GM12891 (cell line): ENCODE data around the gene CUBN.

Experiments
- DNase-seq: peaks from one replicate; pipeline ENCODE4 v3.0.0; 2011; ENCODE audit warnings: low spot score; ENCODE audit not compliant: insufficient read length
- FAIRE-seq: peaks from 2 replicates; lab custom pipeline; 2011; peaks lifted over from hg19 to GRCh38; lab: Jason Lieb, UNC
- PAX5 ChIP-seq: IDR thresholded peaks from 2 replicates; pipeline ENCODE4 v1.6.1; 2011; ENCODE audit warnings: low read length, moderate library complexity, mild to moderate bottlenecking; ENCODE audit not compliant: insufficient read depth, severe bottlenecking
- POLR2A ChIP-seq: IDR thresholded peaks from 2 replicates; pipeline ENCODE4 v1.6.1; 2011; ENCODE audit warnings: low read depth, low read length, control low read depth
- POLR2AphosphoS5 ChIP-seq: IDR thresholded peaks from 2 replicates; pipeline ENCODE4 v1.6.1; 2011; ENCODE audit warnings: low read depth, low read length, control low read depth
- POU2F2 ChIP-seq: IDR thresholded peaks from 2 replicates; pipeline ENCODE4 v1.6.1; 2011; ENCODE audit warnings: low read depth, mild to moderate bottlenecking, control low read depth, low read length, moderate library complexity
- SPI1 ChIP-seq: IDR thresholded peaks from 2 replicates; pipeline ENCODE4 v1.6.1; 2011; ENCODE audit warnings: low read depth, low read length, control low read depth
- TAF1 ChIP-seq: IDR thresholded peaks from 2 replicates; pipeline ENCODE4 v1.6.1; 2011; ENCODE audit warnings: low read depth, low read length, control low read depth

CUBN gene

DNA sequence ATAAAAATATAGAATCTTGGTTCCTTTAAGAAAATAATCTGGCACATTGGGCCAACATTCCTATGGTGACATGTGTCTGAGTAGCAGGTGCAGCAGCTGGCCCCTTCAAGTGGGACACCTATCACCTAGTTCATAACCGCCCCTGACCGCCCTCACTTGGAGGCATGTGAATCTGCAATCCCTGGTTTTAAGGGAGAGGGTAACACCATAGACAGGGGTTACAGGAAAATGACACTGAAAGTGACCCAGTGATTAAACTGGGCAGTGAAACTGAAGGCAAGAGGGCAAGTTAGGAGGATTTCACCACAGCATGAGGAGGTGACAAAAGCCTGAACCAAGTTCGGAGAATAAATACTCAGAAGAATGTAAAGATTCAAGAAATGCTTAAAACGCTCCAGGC, 313.4 kb downstream of the CUBN start:
- no peak for DNase-seq
- TF ChIP-seq POU2F2 (no peak), POLR2A (no peak), PAX5 (no peak), SPI1 (no peak), POLR2AphosphoS5 (no peak), TAF1 (no peak)
- no peak for FAIRE-seq

DNA sequence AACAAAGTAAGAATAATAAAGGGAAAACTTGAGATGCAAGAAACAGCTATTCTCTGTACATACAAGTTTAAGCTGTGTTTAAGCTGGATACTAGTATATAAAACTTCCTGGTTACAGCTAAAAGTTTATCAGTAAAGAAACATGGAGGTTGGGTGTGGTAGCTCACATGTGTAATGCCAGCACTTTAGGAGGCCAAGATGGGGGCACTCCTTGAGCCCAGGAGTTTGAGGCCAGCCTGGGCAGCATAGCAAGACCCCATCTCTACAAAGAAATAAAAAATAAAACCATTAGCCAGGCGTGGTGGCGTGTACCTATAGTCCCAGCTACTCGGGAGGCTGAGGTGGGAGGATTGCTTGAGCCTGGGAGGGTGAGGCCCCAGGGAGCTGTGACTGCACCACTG, 315.6 kb downstream of the CUBN start:
- FAIRE-seq: no peak
- no peak for DNase-seq

DNA sequence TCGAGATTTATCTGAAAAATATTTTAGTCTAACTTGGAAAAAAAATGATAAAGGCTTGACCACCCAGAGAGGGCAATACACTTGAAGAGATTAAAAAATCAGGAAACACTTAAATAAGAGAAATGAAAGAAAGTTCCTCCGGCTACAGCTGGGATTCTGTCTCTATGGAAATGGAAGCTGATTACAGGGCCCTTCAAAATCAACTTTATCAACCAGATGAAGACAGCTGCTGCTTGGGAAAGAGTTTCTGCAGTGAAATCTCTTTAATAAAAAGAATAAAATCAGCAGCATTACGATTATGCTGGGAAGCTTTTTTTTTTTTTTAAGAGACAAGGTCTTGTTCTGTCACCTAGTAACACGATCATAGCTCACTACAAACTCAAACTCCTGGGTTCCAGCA, 316.9 kb downstream of the CUBN start:
- DNase-seq: no peak
- TF ChIP-seq POLR2AphosphoS5 (no peak), POLR2A (no peak), TAF1 (no peak), SPI1 (no peak), POU2F2 (no peak), PAX5 (no peak)
- FAIRE-seq: no peak

More for the DNA sequence above, 315.6 kb downstream of the CUBN start:
- TF ChIP-seq POLR2A: no peak
- TF ChIP-seq PAX5: no peak
- TF ChIP-seq SPI1: no peak
- no peak for TF ChIP-seq POU2F2
- no peak for TF ChIP-seq TAF1
- no peak for TF ChIP-seq POLR2AphosphoS5

DNA sequence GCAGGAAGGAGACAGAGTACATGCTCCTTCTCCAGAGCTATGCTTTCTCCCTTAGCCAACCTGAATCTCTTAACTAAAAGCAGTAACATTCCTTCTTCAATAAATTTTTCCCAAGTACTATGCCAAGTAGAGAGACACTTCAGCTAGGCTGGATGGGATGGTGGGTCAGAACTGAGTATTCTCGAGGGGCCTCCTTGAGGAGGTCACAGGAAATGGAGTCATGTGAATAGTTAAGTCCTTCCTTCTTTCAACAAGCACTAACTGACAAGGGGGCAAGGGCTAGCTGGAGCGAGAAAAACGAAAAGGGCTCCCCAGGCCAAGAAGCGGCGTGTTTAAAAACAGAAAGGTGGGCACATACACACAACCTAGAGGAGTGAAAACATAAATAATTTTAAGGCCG, 317.8 kb downstream of the CUBN start:
- DNase-seq (no peak), FAIRE-seq (no peak)
- TF ChIP-seq TAF1 (no peak), POLR2A (no peak), POU2F2 (no peak), PAX5 (no peak), POLR2AphosphoS5 (no peak), SPI1 (no peak)

DNA sequence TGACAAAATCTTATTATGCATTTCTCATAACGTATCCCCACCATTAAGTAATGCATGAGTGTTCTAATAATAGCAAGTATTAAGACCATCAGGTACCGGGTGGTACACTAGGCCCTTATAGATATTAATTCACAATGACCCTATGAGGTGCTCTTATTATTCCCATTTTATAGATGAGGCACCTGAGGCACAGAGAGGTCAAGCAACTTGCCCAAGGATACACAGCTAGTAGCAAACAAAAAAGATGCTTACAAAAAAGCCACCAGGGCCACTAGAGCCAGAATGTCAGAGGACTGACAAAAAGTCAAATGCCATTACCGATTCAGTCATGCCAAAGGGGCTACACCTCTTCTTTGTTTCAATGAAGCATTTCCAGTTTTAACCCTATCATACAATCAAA, 318.3 kb downstream of the CUBN start:
- DNase-seq (no peak), FAIRE-seq (no peak)
- TF ChIP-seq POU2F2 (no peak), TAF1 (no peak), SPI1 (no peak), PAX5 (no peak), POLR2A (no peak), POLR2AphosphoS5 (no peak)

DNA sequence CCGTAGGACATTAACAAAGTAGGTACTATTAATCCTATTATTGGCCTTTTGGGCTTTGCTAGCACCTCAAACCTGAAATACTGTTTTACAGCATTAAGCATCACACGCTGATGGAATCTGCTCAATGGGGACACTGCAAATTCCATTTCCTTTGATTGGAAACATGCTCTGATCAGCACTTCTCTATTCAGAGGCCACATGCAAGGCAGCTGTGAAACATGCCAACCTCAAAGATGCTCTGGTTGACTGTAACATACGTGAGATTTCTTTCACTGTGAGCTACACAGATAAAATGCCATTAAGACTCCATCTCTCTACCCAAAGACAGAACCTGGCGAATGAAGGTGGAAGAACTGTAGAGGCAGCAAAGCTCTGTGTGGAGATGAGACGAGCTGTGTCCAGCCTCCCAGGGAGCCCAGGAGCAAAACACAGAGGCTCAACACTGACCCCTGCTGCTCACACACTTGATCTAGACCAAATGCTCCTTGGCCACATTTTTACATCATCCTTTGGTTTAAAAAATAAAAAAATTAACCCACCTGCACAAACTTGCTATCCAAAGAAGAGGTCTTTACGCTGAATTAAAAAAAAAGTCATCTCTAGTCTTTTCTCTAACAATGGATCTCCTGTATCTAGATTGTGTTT, 320.4 kb downstream of the CUBN start:
- peak; percentile 23 for DNase-seq
- TF ChIP-seq POLR2AphosphoS5 (no peak), SPI1 (peak; percentile 57)

DNA sequence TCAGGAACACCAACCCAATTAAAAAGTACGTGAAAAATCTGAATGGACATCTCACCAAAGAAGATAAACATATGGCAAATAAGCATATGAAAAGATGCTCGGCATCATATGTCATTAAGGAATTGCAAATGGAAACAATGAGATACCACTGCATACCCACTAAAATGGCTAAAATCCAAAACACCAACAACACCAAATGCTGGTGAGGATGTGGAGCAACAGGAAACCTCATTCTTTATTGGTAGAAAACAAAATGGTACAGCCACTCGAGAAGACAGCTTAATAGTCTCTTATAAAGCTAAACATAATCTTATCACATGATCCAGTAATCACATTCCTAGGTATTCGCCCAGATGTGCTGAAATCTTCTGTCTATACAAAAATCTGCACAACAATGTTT, 325.5 kb downstream of the CUBN start:
- DNase-seq: no peak
- TF ChIP-seq POLR2AphosphoS5 (no peak), TAF1 (no peak), POU2F2 (no peak), PAX5 (no peak), POLR2A (no peak), SPI1 (no peak)
- no peak for FAIRE-seq

More for the DNA sequence above, 320.4 kb downstream of the CUBN start:
- FAIRE-seq: no peak

DNA sequence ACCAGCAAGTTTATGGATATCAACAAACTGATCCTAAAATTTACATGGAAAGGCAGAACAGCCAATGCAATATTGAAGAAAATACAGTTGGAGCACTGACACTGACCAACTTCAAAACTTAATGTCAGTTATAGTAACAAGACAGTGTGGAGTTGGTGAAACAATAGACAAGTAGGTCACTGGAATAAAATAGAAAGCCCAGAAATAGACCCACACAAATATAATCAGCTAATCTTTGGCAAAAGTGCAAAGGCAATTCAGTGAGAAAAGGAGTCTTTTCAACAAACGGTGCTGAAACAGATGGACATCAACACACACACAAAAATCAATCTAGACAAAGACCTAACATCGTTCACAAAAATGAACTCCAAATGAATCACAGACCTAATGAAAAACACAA, 326.1 kb downstream of the CUBN start:
- TF ChIP-seq POLR2A: no peak
- TF ChIP-seq TAF1: no peak
- no peak for TF ChIP-seq POLR2AphosphoS5
- no peak for TF ChIP-seq SPI1
- no peak for TF ChIP-seq POU2F2
- TF ChIP-seq PAX5: no peak
- DNase-seq: no peak
- no peak for FAIRE-seq

DNA sequence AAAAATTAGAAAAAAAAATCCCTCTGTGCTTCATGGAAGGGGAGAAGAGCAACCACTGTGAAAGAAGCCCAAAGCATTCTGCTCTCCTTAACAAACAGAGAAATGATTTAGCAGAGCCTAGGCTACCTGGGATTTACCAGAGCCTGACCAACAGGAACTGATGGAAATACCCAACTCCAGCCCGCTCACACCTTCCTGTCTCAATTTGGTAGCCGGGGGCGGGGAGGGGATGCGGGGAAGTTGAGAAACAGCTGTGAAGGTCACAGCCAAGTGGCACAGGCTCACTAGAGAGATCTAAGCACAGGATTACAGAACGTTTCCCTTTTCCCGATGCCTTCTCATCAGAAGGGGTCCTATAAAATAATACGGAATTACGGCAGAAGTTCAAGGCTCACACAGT, 330.0 kb downstream of the CUBN start:
- FAIRE-seq: peak; percentile 65
- TF ChIP-seq SPI1 (0 out of 2 replicates have a peak, but pooled peaks have one; percentile 19), TAF1 (0 out of 2 replicates have a peak, but pooled peaks have one; percentile 9), POLR2AphosphoS5 (no peak)

DNA sequence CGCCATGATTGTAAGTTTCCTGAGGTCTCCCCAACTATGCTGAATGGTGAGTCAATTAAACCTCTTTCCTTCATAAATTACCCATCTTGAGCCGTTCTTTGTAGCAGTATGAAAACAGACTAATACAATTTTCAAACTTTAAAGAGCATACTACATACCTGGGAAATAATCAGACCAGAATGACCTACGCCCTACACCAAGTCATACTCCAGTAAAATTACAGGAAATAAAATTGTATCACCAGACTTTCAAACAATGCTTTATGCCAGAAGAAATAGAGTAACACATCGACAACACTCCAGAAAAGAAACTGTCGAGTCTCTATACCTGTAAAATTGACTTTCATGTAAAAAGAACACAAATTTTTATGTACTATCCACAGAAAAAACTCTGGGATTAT, 331.0 kb downstream of the CUBN start:
- no peak for FAIRE-seq
- TF ChIP-seq PAX5 (no peak), POU2F2 (no peak), POLR2AphosphoS5 (no peak), POLR2A (no peak), TAF1 (no peak), SPI1 (no peak)
- DNase-seq: no peak

More for the DNA sequence above, 330.0 kb downstream of the CUBN start:
- DNase-seq: no peak
